ENCODE measurements around the gene ALDH3A1. TPM values are rescaled to one million over a fixed set of nuclear protein-coding genes. Genes with fewer than 3 reads are reported as not detected.

Gene ALDH3A1
- total and polyA plus RNA-seq, 9 of the 15 experiments (the other 6 are each of a cell fraction or from before 2014, with no cell fraction given) = not detected

- H3K4me1 ChIP-seq (replicated peaks in 1 of 2; ENCODE audit: control insufficient read depth in 2 of 2, insufficient read depth in 2 of 2, low read length in 2 of 2) = peaks cover 0 to 1% of the 10 kb centered on the region in 2 experiments; a peak in 1 of 5 replicates
- no peak overlapping the region for H3K4me3 ChIP-seq
- H3K27ac ChIP-seq (ENCODE audit: extremely low read depth, low read depth, low read length) = no peak overlapping the region
- DNase-seq (ENCODE audit: extremely low read depth in 1 of 4, low spot score in 3 of 4) = no peak
- ChIA-PET POLR2A (no interaction called here), CTCF (ENCODE audit: low intra/inter-chr PET ratio) (no interaction called here)
- no peak for TF ChIP-seq OTX1 (CRISPR knock-in tag; IDR thresholded peaks at IDR 0.05)
- TF ChIP-seq PHF21A (IDR thresholded peaks at IDR 0.05; ENCODE audit: borderline replicate concordance, low read depth) = no peak
- no peak for TF ChIP-seq THAP12 (CRISPR knock-in tag; IDR thresholded peaks at IDR 0.05)
- no peak for TF ChIP-seq KAT7 (CRISPR knock-in tag; IDR thresholded peaks at IDR 0.05; ENCODE audit: borderline replicate concordance)
- no peak for TF ChIP-seq CEBPB (tag; IDR thresholded peaks at IDR 0.05)
- TF ChIP-seq ZNF134 (CRISPR knock-in tag; conservative IDR thresholded peaks at IDR 0.05) = no peak
- TF ChIP-seq ZNF584 (CRISPR knock-in tag; IDR thresholded peaks at IDR 0.05; ENCODE audit: low read depth) = no peak
- TF ChIP-seq MED1 (CRISPR knock-in tag; IDR thresholded peaks at IDR 0.05; ENCODE audit: borderline replicate concordance) = no peak
- no peak for TF ChIP-seq SMAD1 (IDR thresholded peaks at IDR 0.05; ENCODE audit: low read depth, low read length, partially characterized antibody)
- no peak for TF ChIP-seq ZBTB1 (CRISPR knock-in tag; IDR thresholded peaks at IDR 0.05; ENCODE audit: borderline replicate concordance, low read depth)
- in situ Hi-C loops (cut with MboI) = no loop called here
- FAIRE-seq = no peak
- no peak overlapping the region for H3K9ac ChIP-seq (ENCODE audit: insufficient read depth in 1 of 2, low read depth in 2 of 2, low read length in 2 of 2)
- BruUV-seq (replicated peaks) = no TSS peak
- H3K79me2 ChIP-seq (ENCODE audit: control insufficient read depth, insufficient read depth, low read length) = no peaks in the 10 kb centered on the region
- peaks cover 0 to 44% of the 10 kb centered on the region in 2 experiments; a peak in 2 of 5 replicates for H3K27me3 ChIP-seq (ENCODE audit: control insufficient read depth in 2 of 2, insufficient read depth in 2 of 2, low read length in 2 of 2)
- no peak overlapping the region for H3K4me2 ChIP-seq (ENCODE audit: insufficient read depth, low read length)
- no peak for ATAC-seq
- intact Hi-C loops (cut with micrococcal nuclease) = no loop called here
- no peaks in the 10 kb centered on the region for H3K9me3 ChIP-seq (replicated peaks; ENCODE audit: control insufficient read depth, insufficient read depth, low read depth, low read length)
- H3K9me1 ChIP-seq (ENCODE audit: control insufficient read depth, insufficient read depth, low read length) = no peaks in the 10 kb centered on the region
- H3K36me3 ChIP-seq (ENCODE audit: control insufficient read depth, insufficient read depth, low read length) = no peaks in the 10 kb centered on the region
- no peaks in the 10 kb centered on the region for H4K20me1 ChIP-seq (replicated peaks; ENCODE audit: control insufficient read depth, insufficient read depth, low read length)
- H2AFZ ChIP-seq (ENCODE audit: low read depth, low read length) = no peak overlapping the region
- 0% methylated on average over 16 of the region's 23 CpGs for WGBS (ENCODE audit: insufficient coverage, low coverage, missing lambda C conversion rate)
Measured at GRCh38 chr17:19719355-19720209, 28.5 kb downstream of the ALDH3A1 start.

All from K562 (cell line).